ENCODE results near the gene TMBIM4. TPM values are rescaled to one million over a fixed set of nuclear protein-coding genes. Genes with fewer than 3 reads are reported as not detected.

The TMBIM4 gene
- total RNA-seq, result 55.4 and 61.8 TPM in 2 replicates

DNA sequence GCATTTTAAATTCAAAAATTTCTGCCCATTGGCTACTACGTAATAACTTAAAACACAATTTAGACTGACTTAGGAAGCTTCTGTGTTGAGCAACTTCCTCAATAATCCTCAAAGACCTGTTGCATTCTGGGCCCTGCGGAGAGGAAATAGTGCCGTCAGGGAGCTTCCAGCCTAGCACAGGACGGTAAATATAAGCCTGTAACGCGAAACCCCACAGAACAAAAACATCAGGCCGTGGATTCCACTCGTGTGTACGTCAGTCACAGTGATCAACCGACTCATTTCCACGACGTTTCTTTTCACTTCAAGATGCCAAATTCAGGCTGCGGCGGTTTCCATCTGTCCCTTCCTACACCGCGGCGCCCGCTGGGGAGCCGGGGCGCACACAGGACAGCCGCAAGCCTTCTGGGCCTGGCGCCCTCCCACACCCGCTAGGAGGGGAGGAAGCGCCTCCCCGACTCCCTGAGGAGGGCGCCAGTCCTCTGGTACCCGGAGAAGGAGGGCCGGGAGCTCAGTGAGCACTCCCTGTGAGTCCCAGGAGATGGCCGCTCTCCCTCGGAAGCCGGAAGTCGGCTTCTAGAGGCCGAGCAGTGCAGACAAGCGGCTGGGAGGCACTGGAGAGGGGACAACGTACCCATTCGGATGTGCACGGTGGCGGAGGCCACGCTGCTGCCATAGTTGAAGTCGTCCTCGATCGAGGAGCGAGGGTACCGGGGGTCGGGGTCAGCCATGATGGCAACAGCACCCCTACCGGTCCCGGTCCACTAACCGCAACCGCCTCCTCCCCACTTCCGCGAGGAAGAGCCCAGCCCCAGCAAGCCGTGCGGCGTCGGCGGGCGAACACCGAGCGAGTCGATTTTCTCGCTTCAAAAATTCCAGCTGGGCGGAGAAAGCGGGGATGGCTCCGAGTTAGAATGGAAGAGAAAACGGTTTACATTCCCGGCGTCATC, at the start of gene TMBIM4:
TMBIM4 (minus strand) TSS at position 776 of the 950 bp plus-strand sequence; CDS start at position 731, 45 bp downstream.

DNA sequence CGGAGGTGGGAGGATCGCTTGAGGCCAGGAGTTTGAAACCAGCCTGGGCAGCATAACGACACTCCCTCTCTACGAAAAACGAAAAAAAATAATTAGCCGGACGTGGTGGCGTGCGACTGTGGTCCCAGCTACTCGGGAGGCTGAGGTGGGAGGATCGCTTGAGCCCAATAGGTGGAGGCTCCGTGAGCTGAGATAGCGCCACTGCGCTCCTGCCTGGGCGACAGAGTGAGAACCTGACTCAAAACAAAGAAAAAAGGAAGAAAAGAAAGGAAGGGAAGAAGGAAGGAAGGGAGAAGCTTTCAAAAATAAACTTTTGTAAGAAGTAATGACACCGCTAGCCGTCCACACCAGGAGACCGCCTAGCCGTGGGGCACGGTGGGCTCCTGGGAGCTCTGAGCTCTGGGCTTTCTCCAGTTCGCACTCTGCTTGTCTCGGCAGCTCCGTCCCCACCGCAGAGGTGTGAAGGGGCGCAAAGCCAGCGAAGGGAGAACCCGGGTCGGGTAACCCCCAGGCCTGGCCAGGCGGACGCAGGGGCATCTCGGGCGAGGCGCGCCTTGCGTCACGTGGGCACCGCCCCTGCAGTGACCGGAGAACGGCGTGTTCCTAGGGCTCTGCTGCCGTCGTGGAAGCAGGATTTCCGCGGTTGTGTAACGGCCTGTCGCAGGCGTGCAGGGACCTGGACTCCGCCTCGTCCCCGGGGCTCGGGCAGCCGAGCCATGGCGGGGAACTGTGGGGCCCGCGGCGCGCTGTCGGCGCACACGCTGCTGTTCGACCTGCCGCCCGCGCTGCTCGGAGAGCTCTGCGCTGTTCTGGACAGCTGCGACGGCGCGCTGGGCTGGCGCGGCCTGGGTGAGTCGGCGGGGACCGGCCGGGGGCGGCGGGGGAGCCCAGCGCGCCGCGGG, 19.0 kb upstream of the TMBIM4 start, which contains the start of gene IRAK3:
IRAK3 (plus strand) TSS at position 631 of the 902 bp plus-strand sequence; CDS start at position 717, 86 bp downstream.

GRCh38 chr12:66130267-66131066, 39.3 kb downstream of the TMBIM4 start, which contains the start of gene LLPH:
TSS of gene LLPH (minus strand) at chr12:66130750. CDS start at chr12:66129106, 1,644 bp downstream.

Other genes with a start within 250 kb of the TMBIM4 start
- 3.6 and 4.5 TPM in 2 replicates for gene LLPH, start 39.2 kb downstream of the TMBIM4 start, total RNA-seq
- 3.0 and 4.8 TPM in 2 replicates for gene IRAK3, start 19.2 kb upstream of the TMBIM4 start, total RNA-seq
- 1.9 and 2.6 TPM in 2 replicates for gene HELB, start 132.5 kb upstream of the TMBIM4 start, total RNA-seq

Measured in tracheal epithelial cell (primary cell).